DND-41 (cell line): ENCODE data around the gene TBCK.

ENCODE experiments used
- CTCF ChIP-seq: IDR thresholded peaks from 2 replicates; pipeline ENCODE4 v1.5.1; 2012; ENCODE audit warnings: borderline replicate concordance, low read length, moderate library complexity, mild to moderate bottlenecking; ENCODE audit not compliant: poor library complexity, severe bottlenecking; ENCODE audit errors: extremely low read depth
- EZH2 ChIP-seq: IDR thresholded peaks from 3 replicates; pipeline ENCODE4 v1.6.1; 2012; ENCODE audit warnings: borderline replicate concordance, low read depth, mild to moderate bottlenecking, moderate library complexity, low read length, inconsistent platforms; ENCODE audit not compliant: severe bottlenecking

GRCh38 chr4:106017975-106018374 is 298.0 kb downstream of the TBCK start:
- TF ChIP-seq CTCF (no peak), EZH2 (no peak)
